Measurements from ENCODE around the gene GNB4.

Gene GNB4

DNA sequence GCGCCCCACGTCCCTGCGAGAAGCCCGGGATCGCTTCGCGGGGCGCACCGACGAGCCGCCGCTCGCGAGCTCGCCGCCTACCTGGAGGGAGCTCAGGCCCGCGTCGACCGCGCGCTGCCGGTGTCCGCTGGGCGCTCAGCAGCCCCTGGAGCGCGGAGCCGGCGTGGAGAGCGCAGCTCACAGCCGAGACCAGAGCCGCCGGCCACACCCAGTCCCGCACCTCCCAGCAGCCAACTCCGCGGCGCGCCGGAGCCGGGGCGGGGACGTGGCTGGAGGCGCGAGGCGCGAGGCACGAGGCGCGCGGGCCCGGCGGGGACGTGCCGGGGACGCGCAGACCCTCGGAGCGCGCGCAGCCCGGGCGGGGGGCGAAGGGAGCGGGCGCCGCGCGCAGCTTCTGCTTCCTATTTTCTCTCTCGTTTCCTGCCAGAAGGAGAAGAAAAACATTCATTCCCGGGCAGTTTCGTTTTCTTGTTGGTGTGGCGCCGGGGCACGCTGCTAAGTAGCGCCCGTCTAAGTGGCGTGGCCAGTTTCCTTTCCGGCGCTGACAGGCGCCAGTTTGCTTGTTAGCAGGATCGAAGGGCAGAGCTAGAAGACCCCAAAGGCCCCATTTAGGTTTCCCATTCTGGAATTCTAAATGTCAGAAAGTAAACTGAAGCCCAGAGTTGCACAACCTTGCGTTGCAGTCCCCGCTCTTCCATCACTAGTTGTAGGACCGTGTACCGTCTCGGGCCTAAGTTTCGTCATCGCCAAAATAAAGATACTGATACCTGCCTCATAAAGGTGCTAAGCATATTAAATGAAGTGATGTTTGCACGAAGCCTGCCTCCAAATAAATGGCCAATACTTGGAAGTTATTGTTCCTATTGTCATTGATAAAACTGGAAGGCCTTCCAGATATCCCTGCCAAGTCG is at the start of gene GNB4:
TSS of gene GNB4 (minus strand) at position 206 of the 911 bp plus-strand sequence. CDS start 25,270 bp downstream, outside the sequence.
- peak; percentile 94 for DNase-seq (ENCODE audit: low spot score)

DNA sequence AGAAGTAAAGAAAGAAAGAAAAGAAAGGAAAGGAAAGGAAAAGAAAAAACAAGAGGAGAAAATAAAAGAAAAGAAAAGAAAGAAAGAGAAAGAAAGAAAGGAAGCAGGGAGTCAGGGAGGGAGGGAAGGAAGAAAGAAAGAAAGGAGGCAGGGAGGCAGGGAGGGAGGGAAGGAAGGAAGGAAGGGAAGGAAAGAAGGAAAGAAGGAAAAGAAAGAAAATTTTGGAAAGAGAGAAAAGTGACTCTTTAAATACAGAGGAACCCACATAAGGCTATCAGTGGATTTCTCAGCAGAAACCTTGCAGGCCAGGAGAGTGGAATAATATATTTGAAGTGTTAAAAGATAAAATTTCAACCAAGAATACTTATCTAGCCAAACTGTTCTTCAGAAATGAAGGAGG is 44.2 kb upstream of the GNB4 start:
- no peak for DNase-seq (ENCODE audit: low spot score)

DNA sequence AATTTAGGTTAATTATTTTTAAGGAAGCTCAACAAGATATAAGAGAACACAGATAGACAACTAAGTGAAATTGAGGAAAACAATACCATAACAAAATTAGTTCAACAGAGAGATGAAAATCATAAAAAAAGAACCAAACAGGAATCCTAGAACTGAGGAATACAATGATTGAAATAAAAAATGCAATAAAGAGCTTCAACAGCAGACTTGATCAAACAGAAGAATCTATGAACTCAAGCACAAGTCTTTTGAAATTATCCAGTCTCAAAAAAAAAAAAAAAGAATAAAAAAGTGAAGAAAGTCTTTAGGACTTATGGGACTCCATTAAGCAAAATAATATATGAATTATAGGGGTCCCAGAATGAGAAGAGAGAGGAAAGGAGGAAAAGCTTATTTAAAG is 42.0 kb upstream of the GNB4 start:
- DNase-seq (ENCODE audit: low spot score) = no peak

DNA sequence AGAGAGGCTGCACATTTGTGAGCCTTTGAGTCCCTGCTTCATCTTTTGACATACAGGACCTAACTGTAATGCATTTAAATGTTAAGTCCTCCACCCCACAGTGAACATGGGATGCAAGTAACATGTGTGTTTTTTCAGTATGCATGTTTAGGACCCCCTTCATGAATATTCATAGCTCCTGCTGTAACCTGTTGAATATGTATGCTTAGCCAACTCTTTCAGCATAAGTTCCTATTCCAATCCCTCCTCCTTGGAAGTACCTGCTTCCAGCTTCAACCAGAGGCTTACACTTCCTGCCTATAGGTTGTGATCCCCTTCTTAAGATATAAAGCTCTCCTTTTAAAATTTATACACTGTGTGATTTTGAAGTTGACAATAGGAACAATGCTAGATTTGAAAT is 36.9 kb upstream of the GNB4 start:
- no peak for DNase-seq (ENCODE audit: low spot score)

DNA sequence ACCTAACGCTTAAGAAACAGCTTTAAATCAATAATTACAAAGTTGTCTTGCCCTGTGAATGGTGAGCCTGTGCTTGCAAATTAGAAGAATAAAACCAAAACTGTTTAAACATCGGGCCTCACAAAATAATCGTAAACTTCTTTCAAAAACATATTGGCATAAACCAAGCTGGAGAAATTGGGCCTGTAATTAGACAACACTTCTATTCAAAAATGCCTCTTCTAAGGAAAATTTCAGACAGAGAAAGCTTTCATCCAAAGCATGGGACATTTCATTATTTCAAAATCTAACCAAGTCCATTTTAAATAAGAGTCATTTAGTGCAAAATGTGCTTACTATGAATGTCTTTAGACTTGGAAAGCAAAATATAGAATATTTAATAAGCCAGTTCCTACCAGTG is 35.5 kb upstream of the GNB4 start:
- DNase-seq (ENCODE audit: low spot score) = no peak

DNA sequence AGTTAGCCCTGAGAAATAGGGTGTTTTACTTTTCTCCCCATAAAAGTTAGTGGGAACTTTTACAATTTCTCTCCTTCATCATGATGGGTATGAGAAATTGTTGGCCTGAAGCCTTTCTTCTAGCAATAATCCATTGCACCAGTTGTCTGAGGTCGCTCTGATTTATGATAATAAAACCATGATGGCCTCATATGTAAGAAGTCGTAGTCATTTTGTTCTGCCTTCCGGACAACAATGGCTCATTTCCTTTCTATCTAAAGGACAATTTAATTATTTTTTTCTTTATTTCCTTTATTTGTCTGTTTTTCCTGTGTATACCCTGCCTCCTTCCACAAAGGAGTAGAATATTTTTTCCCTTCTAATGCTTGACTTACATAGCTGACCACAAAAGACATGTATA is 31.6 kb upstream of the GNB4 start:
- no peak for DNase-seq (ENCODE audit: low spot score)

DNA sequence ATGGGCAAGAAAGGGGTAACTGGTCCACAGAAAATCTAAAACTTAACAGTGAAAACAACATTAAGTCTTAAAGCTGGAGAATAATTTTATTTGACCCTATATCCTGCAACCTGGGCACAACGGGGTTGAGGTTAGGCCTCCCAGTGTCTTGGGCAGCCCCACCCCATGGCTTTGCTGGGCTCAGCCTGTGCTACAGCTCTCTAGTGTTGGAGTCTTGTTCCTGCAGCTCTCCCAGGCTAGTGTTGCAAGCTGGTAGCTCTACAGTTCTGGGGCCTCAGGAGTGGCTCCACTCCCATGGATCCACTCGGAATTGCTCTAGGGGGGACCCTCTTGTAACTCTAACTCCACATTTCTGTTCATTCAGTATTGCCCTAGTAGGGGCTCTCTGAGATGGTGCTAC is 24.9 kb upstream of the GNB4 start:
- no peak for DNase-seq (ENCODE audit: low spot score)

DNA sequence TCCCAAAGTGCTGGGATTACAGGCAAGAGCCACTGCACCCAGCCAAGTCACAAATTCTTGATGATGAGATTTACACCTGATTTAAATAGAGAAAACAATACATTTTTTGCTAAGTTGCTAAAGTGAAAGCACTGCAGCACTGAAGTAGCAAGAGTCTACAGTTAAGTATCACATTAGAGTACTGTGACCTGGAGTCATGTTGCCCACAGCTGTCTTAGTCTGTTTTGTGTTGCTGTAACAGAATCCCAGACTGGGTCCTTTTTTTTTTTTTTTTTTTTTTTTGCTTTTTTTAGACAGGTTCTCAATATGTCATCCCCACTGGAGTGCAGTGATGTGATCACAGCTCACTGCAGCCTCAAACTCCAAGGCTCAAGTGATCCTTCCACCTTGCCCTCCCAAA is 23.2 kb upstream of the GNB4 start:
- DNase-seq (ENCODE audit: low spot score) = no peak

DNA sequence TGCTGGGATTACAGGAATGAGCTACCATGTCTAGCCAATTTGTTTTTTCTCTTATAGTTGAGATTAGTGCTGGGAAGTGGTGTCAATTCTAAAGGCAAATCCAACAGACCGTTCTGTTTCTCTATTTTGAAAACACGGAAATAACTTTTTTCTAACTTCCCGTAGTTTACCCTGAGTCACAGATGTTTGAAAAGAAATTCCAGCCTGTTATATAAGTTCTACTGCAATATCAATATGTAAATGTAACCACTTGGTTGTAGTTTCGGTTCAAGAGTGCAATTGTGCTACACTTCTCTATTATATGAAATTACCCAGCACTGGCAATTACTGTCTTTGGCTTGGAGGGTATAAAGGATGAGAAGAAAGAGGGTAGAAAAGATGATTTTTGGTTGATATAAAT is 22.3 kb upstream of the GNB4 start:
- DNase-seq (ENCODE audit: low spot score) = no peak

DNA sequence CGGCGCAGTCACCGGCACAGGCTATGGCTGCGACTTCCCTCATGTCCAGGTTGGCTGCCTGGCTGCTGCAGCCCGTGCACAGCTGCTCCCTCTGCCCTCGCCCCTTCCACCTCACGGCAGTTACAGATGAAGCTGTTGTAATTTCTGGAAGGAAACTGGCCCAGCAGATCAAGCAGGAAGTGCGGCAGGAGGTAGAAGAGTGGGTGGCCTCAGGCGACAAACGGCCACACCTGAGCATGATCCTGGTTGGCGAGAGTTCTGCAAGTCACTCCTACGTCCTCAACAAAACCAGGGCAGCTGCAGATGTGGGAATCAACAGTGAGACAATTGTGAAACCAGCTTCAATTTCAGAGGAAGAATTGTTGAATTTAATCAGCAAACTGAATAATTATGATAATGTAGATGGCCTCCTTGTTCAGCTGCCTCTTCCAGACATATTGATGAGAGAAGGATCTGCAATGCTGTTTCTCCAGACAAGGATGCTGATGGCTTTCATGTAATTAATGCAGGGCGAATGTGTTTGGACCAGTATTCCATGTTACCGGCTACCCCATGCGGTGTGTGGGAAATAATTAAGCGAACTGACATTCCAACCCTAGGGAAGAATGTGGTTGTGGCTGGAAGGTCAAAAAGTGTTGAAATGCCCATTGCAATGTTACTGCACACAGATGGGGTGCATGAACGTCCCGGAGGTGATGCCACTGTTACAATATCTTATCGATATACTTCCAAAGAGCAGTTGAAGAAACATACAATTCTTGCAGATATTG is 13.2 kb upstream of the GNB4 start:
- DNase-seq (ENCODE audit: low spot score) = no peak

DNA sequence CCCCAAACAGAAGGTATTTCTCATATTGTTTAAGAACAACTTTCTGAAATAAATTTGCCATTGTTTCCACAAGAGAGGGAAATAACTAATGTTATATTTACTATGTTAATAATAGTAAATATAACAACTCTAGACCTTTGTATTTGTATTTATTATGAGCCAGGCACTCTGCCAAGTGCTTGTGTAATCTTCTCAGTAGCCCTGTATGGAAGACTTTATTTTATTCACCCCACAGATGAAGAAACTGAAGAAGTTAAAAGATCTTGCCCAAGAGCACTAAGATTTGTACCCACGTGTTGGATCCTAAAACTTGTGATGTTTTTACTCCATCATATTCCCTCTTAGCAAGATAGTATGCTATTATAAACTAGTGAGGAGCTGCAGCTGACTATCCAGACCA is 12.0 kb upstream of the GNB4 start:
- DNase-seq (ENCODE audit: low spot score) = no peak

DNA sequence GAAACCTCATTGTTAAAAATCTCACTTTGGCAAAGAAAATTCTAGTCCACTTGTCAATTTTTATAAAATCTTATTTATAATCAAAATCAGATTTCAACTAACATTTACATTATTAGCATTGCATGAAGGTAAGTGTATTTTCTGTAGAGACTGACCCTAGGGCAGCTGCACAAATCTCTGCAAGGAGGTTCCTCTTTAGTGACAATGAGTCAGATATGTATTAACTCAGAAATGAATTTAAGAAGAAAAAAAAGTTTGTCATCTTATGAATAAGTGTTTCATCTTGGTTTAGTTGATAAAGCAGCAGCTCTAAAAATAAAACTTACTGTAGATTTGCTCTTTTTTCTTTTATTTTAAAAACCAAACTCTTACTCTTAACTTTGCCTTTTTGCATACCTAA is 9.0 kb upstream of the GNB4 start:
- no peak for DNase-seq (ENCODE audit: low spot score)

DNA sequence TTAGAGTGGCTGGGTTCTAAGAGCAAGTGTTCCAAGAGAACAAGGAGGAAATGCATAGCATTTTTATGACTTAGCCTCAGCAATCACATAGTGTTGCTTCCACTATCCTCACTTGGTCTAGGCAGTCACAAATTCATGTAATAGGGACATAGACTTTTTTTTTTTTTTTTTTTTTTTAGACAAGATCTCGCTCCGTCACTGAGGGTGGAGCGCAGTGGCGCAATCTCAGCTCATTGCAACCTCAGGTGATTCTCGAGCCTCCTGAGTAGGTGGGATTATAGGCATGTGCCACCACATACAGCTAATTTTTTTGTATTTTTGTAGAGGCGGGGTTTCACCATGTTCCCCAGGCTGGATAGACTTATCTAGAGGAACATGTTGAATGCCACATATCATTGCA is 4.7 kb upstream of the GNB4 start:
- DNase-seq (ENCODE audit: low spot score) = no peak

DNA sequence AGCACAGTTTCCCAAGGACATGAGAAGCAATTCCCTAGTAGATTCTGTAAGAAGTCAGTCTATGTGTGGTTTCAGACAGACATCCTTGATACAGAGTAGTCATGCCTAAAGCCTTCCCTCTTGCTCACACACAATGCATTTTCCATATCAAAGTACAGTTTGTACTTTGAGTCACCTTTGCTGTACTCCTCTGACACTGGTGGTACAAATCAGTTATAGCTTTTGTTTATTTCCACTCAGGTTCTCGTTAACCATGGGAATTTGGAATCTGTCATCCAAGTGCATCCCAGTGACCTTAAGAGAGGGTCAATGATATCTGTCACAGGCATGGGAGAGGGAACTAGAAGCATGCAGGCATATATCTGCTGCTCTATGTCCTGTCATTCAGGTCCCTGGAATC is 3.6 kb upstream of the GNB4 start:
- no peak for DNase-seq (ENCODE audit: low spot score)

DNA sequence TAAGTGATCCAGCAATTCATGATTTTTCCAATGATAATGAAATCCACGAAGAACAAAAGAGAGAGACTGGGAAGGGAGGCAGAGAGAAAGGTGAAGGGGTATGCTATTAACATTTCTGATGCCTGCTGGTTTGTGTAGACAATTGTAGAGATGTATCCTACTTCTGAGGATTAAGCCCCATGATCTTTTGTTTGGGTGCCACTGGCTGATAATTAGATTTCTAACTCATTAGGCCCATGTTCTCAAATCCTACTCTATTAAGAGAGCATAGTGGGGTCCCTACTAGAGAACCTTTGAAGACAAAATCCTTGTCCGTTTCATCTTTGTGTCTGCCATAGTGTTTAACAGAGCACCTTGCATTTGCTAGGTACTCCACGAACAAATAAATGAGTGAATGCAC is 2.7 kb upstream of the GNB4 start:
- no peak for DNase-seq (ENCODE audit: low spot score)

DNA sequence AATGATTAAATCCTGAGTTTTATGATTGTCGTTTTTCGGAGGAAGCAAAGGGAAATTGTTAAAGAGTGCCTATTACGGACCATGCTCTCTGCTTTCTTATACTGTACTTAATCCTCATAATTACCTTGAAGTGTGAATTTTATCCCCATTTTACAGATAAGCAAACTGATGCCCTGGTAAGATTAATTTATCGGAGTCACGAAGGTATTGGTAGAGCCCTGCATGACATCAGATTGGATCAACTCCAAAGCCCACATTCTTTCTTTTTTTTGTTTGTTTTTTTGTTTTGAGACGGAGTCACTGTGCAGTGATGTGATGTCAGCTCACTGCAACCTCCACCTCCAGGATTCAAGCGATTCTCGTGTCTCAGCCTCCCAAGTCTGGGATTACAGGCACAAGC is 1.6 kb upstream of the GNB4 start:
- no peak for DNase-seq (ENCODE audit: low spot score)

DNA sequence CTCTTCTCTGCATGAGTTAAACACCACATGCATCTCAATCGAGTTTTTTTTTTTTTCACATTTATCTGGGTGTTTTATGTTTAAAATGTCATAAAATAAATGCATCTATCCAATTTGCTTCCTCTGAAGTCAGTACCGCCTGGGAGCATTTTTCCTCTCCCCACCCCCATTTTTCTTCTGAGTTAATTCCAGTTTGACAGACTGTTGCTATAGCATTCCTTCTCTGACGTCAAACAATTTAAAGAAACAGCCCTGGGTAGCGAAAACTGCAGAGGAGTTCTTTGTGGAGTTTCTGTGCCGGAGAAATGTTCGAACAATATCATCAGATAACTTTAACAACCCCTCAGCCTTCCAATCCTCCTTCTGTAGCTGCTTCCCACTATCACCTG is 900 bp upstream of the GNB4 start:
- DNase-seq (ENCODE audit: low spot score) = no peak

DNA sequence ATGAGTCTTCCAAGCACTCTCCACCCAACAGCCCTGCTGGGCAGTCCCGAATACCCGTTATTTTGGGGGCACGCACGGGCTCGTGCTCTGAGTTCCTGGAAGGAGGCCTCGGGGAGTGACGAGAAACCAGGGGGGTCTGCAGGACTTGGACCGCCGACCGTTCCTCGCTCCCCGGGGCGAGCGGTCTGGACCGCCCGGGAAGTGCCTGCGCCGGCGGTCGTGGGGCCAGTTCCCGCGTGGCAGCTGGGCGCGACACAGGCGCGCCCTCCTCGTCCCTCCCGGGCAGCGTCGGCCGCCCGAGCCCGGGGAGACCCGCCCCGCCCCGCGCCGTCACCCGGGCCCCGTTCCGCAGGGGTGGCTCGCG is 387 bp downstream of the GNB4 start:
- DNase-seq (ENCODE audit: low spot score) = no peak

DNA sequence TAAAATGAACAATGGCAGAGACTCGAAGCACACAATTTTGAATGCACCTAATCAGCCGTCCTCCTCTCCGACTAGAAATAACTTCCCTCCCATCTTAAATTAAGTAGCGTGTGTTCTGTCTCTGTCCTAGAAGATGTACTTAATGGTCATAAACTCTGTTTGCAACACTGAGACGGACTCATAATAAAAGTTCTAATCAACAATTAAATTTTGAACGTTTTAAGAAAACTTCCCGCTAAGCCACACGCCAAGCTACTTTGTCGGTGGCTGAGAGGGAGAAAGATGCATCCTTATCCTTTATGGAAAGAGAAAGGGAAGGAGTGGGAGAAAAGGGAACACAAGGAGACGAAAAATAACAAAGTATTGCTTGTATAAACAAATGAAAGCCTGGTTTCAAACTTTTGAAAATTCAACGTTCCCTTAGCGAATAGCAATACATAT is 989 bp downstream of the GNB4 start:
- no peak for DNase-seq (ENCODE audit: low spot score)

DNA sequence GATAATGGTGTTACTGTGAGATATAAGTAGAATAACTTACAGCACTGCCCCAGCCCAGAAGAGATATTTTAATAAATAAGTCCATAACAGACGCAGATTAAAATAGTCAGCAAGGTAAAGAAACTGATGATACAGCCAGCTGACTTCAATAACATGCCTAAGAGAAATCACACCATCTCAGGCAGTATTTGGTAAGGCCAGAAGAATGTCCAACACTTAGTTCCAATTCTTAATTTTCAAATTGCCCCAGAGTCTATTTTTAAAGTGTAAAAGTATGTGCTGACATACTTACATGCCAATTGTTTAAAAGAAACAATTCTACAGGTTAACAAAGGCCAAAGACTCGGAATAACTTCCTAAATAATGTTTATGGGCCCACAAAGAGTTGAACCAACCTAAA is 1.6 kb downstream of the GNB4 start:
- DNase-seq (ENCODE audit: low spot score) = no peak

DNA sequence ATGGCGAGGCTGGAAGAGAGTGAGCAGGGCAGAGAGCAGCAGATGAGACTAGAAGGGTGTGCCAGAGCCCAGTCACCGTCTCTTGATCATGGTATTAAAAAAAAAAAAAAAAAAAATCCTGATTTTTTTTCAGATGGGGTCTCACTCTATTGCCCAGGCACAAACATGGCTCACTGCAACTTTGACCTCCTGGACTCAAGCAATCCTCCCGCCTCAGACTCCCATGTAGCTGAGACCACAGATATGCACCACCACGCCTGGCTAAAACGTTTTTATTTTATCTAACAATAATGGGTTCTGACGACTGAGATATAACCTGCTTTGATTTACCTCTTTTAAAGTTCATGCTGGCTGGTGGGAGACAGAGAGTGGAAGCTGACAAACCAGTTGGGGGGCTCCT is 4.0 kb downstream of the GNB4 start:
- DNase-seq (ENCODE audit: low spot score) = no peak

DNA sequence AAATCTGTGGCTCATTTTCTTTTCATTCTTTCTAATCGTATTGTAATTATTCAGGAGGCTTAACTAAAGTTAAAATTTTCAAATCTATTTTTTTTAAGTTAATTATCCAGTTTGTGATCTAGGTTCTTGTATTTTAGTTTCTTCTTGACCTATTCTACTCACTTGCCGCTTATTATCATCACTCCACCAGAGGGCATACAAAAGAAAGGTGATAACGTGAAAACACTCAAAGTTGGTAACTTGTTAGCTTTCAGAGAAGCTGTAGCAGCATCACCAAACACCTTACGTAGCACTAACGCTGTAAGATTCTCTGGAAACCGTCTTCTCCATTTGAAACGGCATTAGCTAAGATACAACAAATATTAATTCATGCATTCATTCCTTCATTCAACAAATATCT is 4.8 kb downstream of the GNB4 start:
- no peak for DNase-seq (ENCODE audit: low spot score)

DNA sequence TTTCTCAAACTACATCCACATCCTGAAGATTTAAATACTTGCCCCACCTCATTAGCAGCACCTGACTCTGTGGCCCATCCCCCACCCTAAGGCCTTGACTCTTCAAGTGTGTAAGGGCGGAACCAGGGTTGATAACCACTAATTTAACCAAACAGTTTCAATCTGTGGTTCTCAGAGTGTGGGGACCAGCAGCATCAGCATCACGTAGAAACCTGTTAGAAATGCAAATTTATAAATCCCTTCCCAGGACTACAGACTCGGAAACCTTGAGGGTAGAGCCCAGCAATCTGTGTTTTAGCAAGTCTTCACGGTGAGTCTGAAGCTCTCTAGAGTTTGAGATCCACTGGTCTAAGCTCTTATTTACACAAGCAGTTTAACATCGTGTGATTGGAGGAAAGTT is 12.4 kb downstream of the GNB4 start:
- DNase-seq (ENCODE audit: low spot score) = no peak

DNA sequence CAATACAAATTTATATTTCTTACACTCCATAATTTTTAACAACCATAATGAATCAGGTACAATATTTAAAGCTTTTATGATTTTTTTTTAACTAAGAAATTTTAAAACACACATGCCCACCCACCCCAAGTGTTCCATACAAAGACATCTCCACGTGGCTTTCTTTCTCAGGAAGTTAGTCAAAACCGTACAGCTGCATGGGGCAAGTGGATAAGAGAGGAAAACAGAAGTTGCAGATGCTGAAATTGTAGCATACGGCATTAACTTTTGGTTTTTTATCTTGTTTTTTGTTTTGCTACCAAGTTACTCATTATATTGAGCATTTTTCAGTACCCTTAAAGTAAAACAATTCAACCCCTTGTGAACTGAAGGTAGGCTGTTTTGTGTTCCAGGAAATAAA is 14.8 kb downstream of the GNB4 start:
- DNase-seq (ENCODE audit: low spot score) = no peak

All from D341Med (cell line).